Activated naive CD4-positive, alpha-beta T cell treated with Interleukin-2 at 50 U/mL for 16 hours (primary cell): ENCODE results near the gene CD28.
"Not testable (repeated sequence)": the region's sequence is repeated elsewhere in the genome, so short reads cannot be mapped to it uniquely, and the experiment has no call there.

ENCODE experiments used
- DNase-seq: peaks from one replicate; pipeline ENCODE4 v3.0.0-alpha.2; 2020

The CD28 gene

GRCh38 chr2:203688798-203689197 lies 17.6 kb upstream of the CD28 start:
- DNase-seq, result no peak

- DNase-seq, result no peak
Measured at GRCh38 chr2:203689426-203690116, 16.9 kb upstream of the CD28 start.

- DNase-seq, result no peak
Measured at GRCh38 chr2:203690117-203690431, 16.4 kb upstream of the CD28 start.

- no peak for DNase-seq
Measured at GRCh38 chr2:203690441-203691047, 15.9 kb upstream of the CD28 start.

- no peak for DNase-seq
Measured at GRCh38 chr2:203691149-203691548, 15.3 kb upstream of the CD28 start.

- no peak for DNase-seq
Measured at GRCh38 chr2:203692031-203692710, 14.3 kb upstream of the CD28 start.

GRCh38 chr2:203693242-203693879 lies 13.1 kb upstream of the CD28 start:
- DNase-seq, result no peak

- no peak for DNase-seq
Measured at GRCh38 chr2:203694191-203694590, 12.2 kb upstream of the CD28 start.

GRCh38 chr2:203697190-203697589 lies 9.2 kb upstream of the CD28 start:
- DNase-seq, result no peak

- not testable (repeated sequence) for DNase-seq
Measured at GRCh38 chr2:203697763-203698162, 8.7 kb upstream of the CD28 start.

GRCh38 chr2:203698410-203698809 lies 8.0 kb upstream of the CD28 start:
- not testable (repeated sequence) for DNase-seq

- DNase-seq, result no peak
Measured at GRCh38 chr2:203704430-203704829, 2.0 kb upstream of the CD28 start.

GRCh38 chr2:203705178-203705577 lies 1.3 kb upstream of the CD28 start:
- peak; percentile 49 for DNase-seq

- peak; percentile 33 for DNase-seq
Measured at GRCh38 chr2:203707530-203707929, 1.1 kb downstream of the CD28 start.

- DNase-seq, result peak; percentile 37
Measured at GRCh38 chr2:203708846-203709396, 2.5 kb downstream of the CD28 start.

GRCh38 chr2:203709416-203710040 lies 3.1 kb downstream of the CD28 start:
- no peak for DNase-seq

GRCh38 chr2:203710226-203710625 lies 3.8 kb downstream of the CD28 start:
- DNase-seq, result no peak

- DNase-seq, result no peak
Measured at GRCh38 chr2:203710952-203711351, 4.5 kb downstream of the CD28 start.

- DNase-seq, result no peak
Measured at GRCh38 chr2:203711399-203711798, 5.0 kb downstream of the CD28 start.

GRCh38 chr2:203713381-203713780 lies 6.9 kb downstream of the CD28 start:
- DNase-seq, result no peak

GRCh38 chr2:203714112-203714511 lies 7.7 kb downstream of the CD28 start:
- no peak for DNase-seq

GRCh38 chr2:203715744-203716143 lies 9.3 kb downstream of the CD28 start:
- no peak for DNase-seq

- DNase-seq, result peak; percentile 64
Measured at GRCh38 chr2:203718087-203718486, 11.6 kb downstream of the CD28 start.
